Activated CD8-positive, alpha-beta memory T cell treated with anti-CD3 and anti-CD28 coated beads for 1 hour (primary cell): Measurements from ENCODE around the gene CAPZA1.

Source experiments
- DNase-seq, 2 donors: peaks; one replicate each; pipeline ENCODE4 v3.0.0-alpha.2; 2020; ENCODE audit warnings: low read depth in 1 of 2; ENCODE audit errors: extremely low read depth in 1 of 2

The CAPZA1 gene

GRCh38 chr1:112713466-112714312 is 94.1 kb downstream of the CAPZA1 start:
- no peak for DNase-seq

- DNase-seq: no peak
Measured at GRCh38 chr1:112714313-112715263, 95.0 kb downstream of the CAPZA1 start.

- DNase-seq: peak; percentile 84 to 93
Measured at GRCh38 chr1:112715264-112716053, 95.8 kb downstream of the CAPZA1 start, which contains the start of gene PPM1J. TSS of gene PPM1J (minus strand) at chr1:112715332. CDS start at chr1:112715301, 31 bp downstream.

- peak; percentile 49 to 62 for DNase-seq
Measured at GRCh38 chr1:112716133-112716720, 96.6 kb downstream of the CAPZA1 start.

- no peak for DNase-seq
Measured at GRCh38 chr1:112717263-112717873, 97.7 kb downstream of the CAPZA1 start.

GRCh38 chr1:112718691-112719418 is 99.2 kb downstream of the CAPZA1 start:
- DNase-seq: peak; percentile 29 to 66

GRCh38 chr1:112719706-112720105 is 100.1 kb downstream of the CAPZA1 start:
- DNase-seq: no peak

GRCh38 chr1:112720800-112721199 is 101.2 kb downstream of the CAPZA1 start:
- no peak for DNase-seq
